Stimulated activated CD8-positive, alpha-beta memory T cell treated with anti-CD3 and anti-CD28 coated beads, Interleukin-15, amount 100 ng/mL, for 1 hour (primary cell): Measurements from ENCODE around the gene NTN1.
"Not testable (repeated sequence)": the region's sequence is repeated elsewhere in the genome, so short reads cannot be mapped to it uniquely, and the experiment has no call there.

Experiments used
- DNase-seq: peaks from one replicate; pipeline ENCODE4 v3.0.0-alpha.2; 2020; ENCODE audit warnings: low read depth

The NTN1 gene

GRCh38 chr17:9249245-9249953, 228.1 kb downstream of the NTN1 start:
- DNase-seq = no peak

GRCh38 chr17:9251273-9251672, 230.0 kb downstream of the NTN1 start:
- DNase-seq = no peak

GRCh38 chr17:9253308-9253707, 232.0 kb downstream of the NTN1 start:
- no peak for DNase-seq

- no peak for DNase-seq
Measured at GRCh38 chr17:9254841-9255240, 233.5 kb downstream of the NTN1 start.

- DNase-seq = no peak
Measured at GRCh38 chr17:9255833-9256232, 234.5 kb downstream of the NTN1 start.

GRCh38 chr17:9256361-9256750, 235.0 kb downstream of the NTN1 start:
- DNase-seq = no peak

- DNase-seq = no peak
Measured at GRCh38 chr17:9256751-9257629, 235.7 kb downstream of the NTN1 start.

GRCh38 chr17:9257630-9257965, 236.3 kb downstream of the NTN1 start:
- not testable (repeated sequence) for DNase-seq

- DNase-seq = no peak
Measured at GRCh38 chr17:9258115-9259015, 237.1 kb downstream of the NTN1 start.

- no peak for DNase-seq
Measured at GRCh38 chr17:9259419-9259818, 238.1 kb downstream of the NTN1 start.

GRCh38 chr17:9261081-9262012, 240.0 kb downstream of the NTN1 start:
- DNase-seq = no peak

GRCh38 chr17:9266031-9266680, 244.8 kb downstream of the NTN1 start:
- DNase-seq = no peak

- DNase-seq = no peak
Measured at GRCh38 chr17:9266697-9267117, 245.4 kb downstream of the NTN1 start.

GRCh38 chr17:9268546-9268945, 247.2 kb downstream of the NTN1 start:
- DNase-seq = no peak

GRCh38 chr17:9269350-9270035, 248.2 kb downstream of the NTN1 start:
- no peak for DNase-seq

GRCh38 chr17:9270921-9271320, 249.6 kb downstream of the NTN1 start:
- no peak for DNase-seq

- DNase-seq = no peak
Measured at GRCh38 chr17:9271989-9272388, 250.7 kb downstream of the NTN1 start.

GRCh38 chr17:9272501-9273200, 251.3 kb downstream of the NTN1 start:
- no peak for DNase-seq
